HG02571 (cell line): ENCODE results near the gene HOXA6.

Source experiments
- ATAC-seq: cut with Tn5 transposase; IDR thresholded peaks from one replicate; pipeline ENCODE4 v1.9.1; 2021; ENCODE audit warnings: mild to moderate bottlenecking, moderate library complexity; ENCODE audit not compliant: unreplicated experiment

HOXA6 gene

GRCh38 chr7:27141137-27141922 is 6.2 kb downstream of the HOXA6 start:
- no peak for ATAC-seq

GRCh38 chr7:27140126-27140857 is 7.3 kb downstream of the HOXA6 start:
- no peak for ATAC-seq

- no peak for ATAC-seq
These were observed 8.0 kb downstream of the HOXA6 start for GRCh38 chr7:27139334-27140125.

- no peak for ATAC-seq
These were observed 8.6 kb downstream of the HOXA6 start for GRCh38 chr7:27138985-27139333.

- ATAC-seq, result no peak
These were observed 9.1 kb downstream of the HOXA6 start for GRCh38 chr7:27138472-27138871.

- no peak for ATAC-seq
These were observed 9.8 kb downstream of the HOXA6 start for GRCh38 chr7:27137640-27138315.

GRCh38 chr7:27134392-27134791 is 13.2 kb downstream of the HOXA6 start:
- no peak for ATAC-seq

- no peak for ATAC-seq
These were observed 14.0 kb downstream of the HOXA6 start for GRCh38 chr7:27133409-27134231.

GRCh38 chr7:27132978-27133377 is 14.6 kb downstream of the HOXA6 start:
- no peak for ATAC-seq

GRCh38 chr7:27132214-27132613 is 15.4 kb downstream of the HOXA6 start:
- ATAC-seq, result no peak

GRCh38 chr7:27131390-27131819 is 16.2 kb downstream of the HOXA6 start:
- no peak for ATAC-seq

- no peak for ATAC-seq
These were observed 16.8 kb downstream of the HOXA6 start, which contains the start of gene HOXA4 for GRCh38 chr7:27130540-27131389. Gene HOXA4, minus strand, starts transcription at chr7:27130757. Its CDS starts 24 bp downstream, at chr7:27130733.

- ATAC-seq, result no peak
These were observed 17.6 kb downstream of the HOXA6 start for GRCh38 chr7:27129729-27130539.

GRCh38 chr7:27128776-27129728 is 18.5 kb downstream of the HOXA6 start:
- no peak for ATAC-seq

- ATAC-seq, result no peak
These were observed 19.5 kb downstream of the HOXA6 start for GRCh38 chr7:27128034-27128433.

GRCh38 chr7:27126596-27127327 is 20.8 kb downstream of the HOXA6 start:
- no peak for ATAC-seq
